SU-DHL-6 (cell line): ENCODE results near the gene AGAP1.

Source experiments
- H2AFZ ChIP-seq: fragments of 200-600 bp; sonication (generic); 2 replicates; pipeline ENCODE4 v1.6.1; 2014; ENCODE audit warnings: low read depth, mild to moderate bottlenecking, moderate library complexity, mixed read lengths, antibody characterized with exemption, low read length; ENCODE audit not compliant: severe bottlenecking
- H3F3A ChIP-seq: fragments of 200-600 bp; shearing (Covaris generic); 2 replicates; pipeline ENCODE4 v1.6.0; 2016; ENCODE audit warnings: antibody characterized with exemption, mild to moderate bottlenecking; ENCODE audit not compliant: insufficient read depth
- H3K27ac ChIP-seq: fragments of 200-600 bp; sonication (generic); 2 replicates; pipeline ENCODE4 v1.5.1; 2016; ENCODE audit warnings: low read depth, mild to moderate bottlenecking, low read length, moderate library complexity, mixed read lengths
- H3K27me3 ChIP-seq: fragments of 200-600 bp; sonication (generic), shearing (Covaris generic); 2 replicates; pipeline ENCODE4 v1.6.0; 2014; ENCODE audit warnings: mild to moderate bottlenecking, low read length
- H3K36me3 ChIP-seq: fragments of 200-600 bp; sonication (generic); 2 replicates; pipeline ENCODE4 v1.6.1; 2014; ENCODE audit warnings: mild to moderate bottlenecking, low read length, mixed read lengths
- H3K4me2 ChIP-seq: fragments of 300-600, 200-600 bp; shearing (Covaris generic), sonication (generic); 2 replicates; pipeline ENCODE4 v1.6.0; 2014; ENCODE audit warnings: low read length, low read depth, mild to moderate bottlenecking; ENCODE audit not compliant: poor library complexity, severe bottlenecking
- H3K4me3 ChIP-seq: fragments of 200-600 bp; sonication (generic); 2 replicates; pipeline ENCODE4 v1.5.1; 2014; ENCODE audit warnings: antibody characterized with exemption, low read length, mild to moderate bottlenecking, mixed read lengths; ENCODE audit not compliant: insufficient read depth, poor library complexity, severe bottlenecking
- H3K79me2 ChIP-seq: fragments of 200-600 bp; sonication (generic); 2 replicates; pipeline ENCODE4 v1.6.1; 2014; ENCODE audit warnings: mild to moderate bottlenecking, low read length, moderate library complexity; ENCODE audit not compliant: insufficient read depth
- H3K9ac ChIP-seq: fragments of 200-600 bp; sonication (generic); 2 replicates; pipeline ENCODE4 v1.7.0; 2014; ENCODE audit warnings: mild to moderate bottlenecking, low read length
- H3K9me2 ChIP-seq: fragments of 200-600 bp; sonication (generic); replicated peaks from 2 replicates; pipeline ENCODE4 v1.6.1; 2014; ENCODE audit warnings: low read length; ENCODE audit not compliant: insufficient read depth
- H3K9me3 ChIP-seq: fragments of 200-600 bp; sonication (generic); 2 replicates; pipeline ENCODE4 v1.6.1; 2014; ENCODE audit warnings: low read length, mixed read lengths; ENCODE audit not compliant: insufficient read depth
- H4K20me1 ChIP-seq: fragments of 200-600 bp; sonication (generic); 2 replicates; pipeline ENCODE4 v1.6.1; 2014; ENCODE audit warnings: low read depth, mild to moderate bottlenecking, antibody characterized with exemption, low read length, moderate library complexity, mixed read lengths
- CTCF ChIP-seq: fragments of 200-600 bp; sonication (generic); IDR thresholded peaks from one replicate; pipeline ENCODE4 v1.5.1; 2017; ENCODE audit warnings: antibody characterized with exemption, mild to moderate bottlenecking, low read length, moderate library complexity; ENCODE audit not compliant: insufficient read depth, poor library complexity, severe bottlenecking
- EZH2phosphoT487 ChIP-seq: fragments of 200-600 bp; sonication (generic), shearing (Covaris generic); conservative IDR thresholded peaks from 2 replicates; pipeline ENCODE4 v1.6.1; 2018; ENCODE audit warnings: mild to moderate bottlenecking, antibody characterized with exemption, low read length, moderate library complexity, mixed read lengths

Gene AGAP1

GRCh38 chr2:235754357-235755207 is 260.7 kb downstream of the AGAP1 start:
- no peak overlapping the region for H2AFZ ChIP-seq
- H3K9me3 ChIP-seq: no peaks in the 10 kb centered on the region
- no peak overlapping the region for H3K9ac ChIP-seq
- no peak overlapping the region for H3K27ac ChIP-seq
- no peak for TF ChIP-seq CTCF
- no peaks in the 10 kb centered on the region for H3K79me2 ChIP-seq
- H3K9me2 ChIP-seq: no peaks in the 10 kb centered on the region
- no peaks in the 10 kb centered on the region for H3K36me3 ChIP-seq
- H3K4me3 ChIP-seq: no peak overlapping the region
- no peak overlapping the region for H3K4me2 ChIP-seq
- H3F3A ChIP-seq: no peaks in the 10 kb centered on the region
- H4K20me1 ChIP-seq: no peaks in the 10 kb centered on the region
- H3K27me3 ChIP-seq: no peaks in the 10 kb centered on the region

GRCh38 chr2:235756491-235756890 is 262.6 kb downstream of the AGAP1 start:
- Histone ChIP-seq H3K9ac (no peak overlapping the region), H3K9me3 (no peaks in the 10 kb centered on the region), H3K4me3 (no peak overlapping the region), H3F3A (no peaks in the 10 kb centered on the region), H4K20me1 (no peaks in the 10 kb centered on the region), H3K9me2 (no peaks in the 10 kb centered on the region), H3K36me3 (no peaks in the 10 kb centered on the region), H3K27ac (no peak overlapping the region), H3K79me2 (no peaks in the 10 kb centered on the region), H3K27me3 (no peaks in the 10 kb centered on the region), H2AFZ (no peak overlapping the region), H3K4me2 (no peak overlapping the region)
- no peak for TF ChIP-seq EZH2phosphoT487
- no peak for TF ChIP-seq CTCF

- Histone ChIP-seq H2AFZ (no peak overlapping the region), H3K4me2 (no peak overlapping the region), H3K9me2 (no peaks in the 10 kb centered on the region), H3K79me2 (no peaks in the 10 kb centered on the region), H3K27me3 (no peaks in the 10 kb centered on the region), H4K20me1 (no peaks in the 10 kb centered on the region), H3K9me3 (no peaks in the 10 kb centered on the region), H3K36me3 (no peaks in the 10 kb centered on the region), H3K4me3 (no peak overlapping the region), H3F3A (no peaks in the 10 kb centered on the region), H3K27ac (no peak overlapping the region), H3K9ac (no peak overlapping the region)
- no peak for TF ChIP-seq CTCF
- no peak for TF ChIP-seq EZH2phosphoT487
Observed at GRCh38 chr2:235757212-235757611, 263.4 kb downstream of the AGAP1 start.
